Effector memory CD4-positive, alpha-beta T cell (primary cell): Measurements from ENCODE around the gene SSBP3.
"Not testable (repeated sequence)": the region's sequence is repeated elsewhere in the genome, so short reads cannot be mapped to it uniquely, and the experiment has no call there.

Experiments used
- DNase-seq, 3 donors: peaks; one replicate each; pipeline ENCODE4 v3.0.0-alpha.2; 2020
- H3K27ac ChIP-seq: 2 replicates; pipeline ENCODE4 v1.7.0; 2013; ENCODE audit warnings: mild to moderate bottlenecking, low read length, moderate library complexity; ENCODE audit not compliant: insufficient read depth, poor library complexity, severe bottlenecking
- H3K27me3 ChIP-seq: replicated peaks from 2 replicates; pipeline ENCODE4 v1.7.0; 2013; ENCODE audit warnings: mild to moderate bottlenecking, low read length; ENCODE audit not compliant: insufficient read depth, control insufficient read depth, poor library complexity, severe bottlenecking
- H3K36me3 ChIP-seq: 2 replicates; pipeline ENCODE4 v1.7.0; 2013; ENCODE audit warnings: mild to moderate bottlenecking, low read length, moderate library complexity; ENCODE audit not compliant: control insufficient read depth, insufficient read depth
- H3K4me1 ChIP-seq: 2 replicates; pipeline ENCODE4 v1.7.0; 2013; ENCODE audit warnings: low read length, mild to moderate bottlenecking; ENCODE audit not compliant: control insufficient read depth, insufficient read depth, poor library complexity, severe bottlenecking
- H3K4me3 ChIP-seq: 2 replicates; pipeline ENCODE4 v1.7.0; 2013; ENCODE audit warnings: low read length, low read depth, mild to moderate bottlenecking; ENCODE audit not compliant: insufficient read depth, poor library complexity, severe bottlenecking
- H3K9me3 ChIP-seq: 2 replicates; pipeline ENCODE4 v1.7.0; 2013; ENCODE audit warnings: mild to moderate bottlenecking, low read length, moderate library complexity; ENCODE audit not compliant: control insufficient read depth

SSBP3 gene

GRCh38 chr1:54429838-54430237 is 23.6 kb upstream of the SSBP3 start:
- Histone ChIP-seq H3K27me3 (no peaks in the 10 kb centered on the region), H3K4me1 (no peaks in the 10 kb centered on the region), H3K9me3 (no peaks in the 10 kb centered on the region), H3K27ac (no peak overlapping the region), H3K4me3 (no peak overlapping the region), H3K36me3 (no peaks in the 10 kb centered on the region)
- no peak for DNase-seq

DNA sequence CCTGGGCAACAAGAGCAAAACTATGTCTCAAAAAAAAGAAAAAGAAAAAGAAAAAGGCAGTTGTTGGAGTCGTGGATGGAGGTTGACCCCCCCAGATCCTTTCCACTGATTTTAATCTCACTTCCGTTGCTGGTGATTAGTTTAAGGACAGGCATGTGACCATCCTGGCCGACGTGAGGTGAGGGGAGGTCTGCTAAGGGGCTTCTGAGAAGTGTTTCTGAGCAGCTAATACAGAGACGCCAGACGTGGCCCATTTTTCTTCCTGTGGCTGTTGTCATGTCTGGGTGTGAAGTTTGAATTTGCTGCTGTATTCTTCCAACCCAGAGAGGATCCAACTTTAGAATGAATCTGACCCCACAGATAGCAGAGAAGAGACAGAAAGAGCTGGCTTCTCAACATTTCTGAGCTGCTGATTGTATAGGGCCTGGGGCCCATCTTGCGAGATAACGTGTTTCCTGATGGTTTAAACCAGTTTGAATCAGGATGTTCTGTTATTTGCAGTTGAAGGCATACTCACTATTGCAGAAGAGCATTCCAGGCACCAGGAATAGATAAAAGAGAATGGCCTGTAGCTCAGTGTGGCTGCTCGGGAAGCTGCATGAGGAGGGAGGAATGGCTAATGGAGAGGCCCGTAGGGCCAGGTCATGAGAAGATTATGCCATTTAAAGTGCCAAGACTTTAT is 22.8 kb upstream of the SSBP3 start:
- Histone ChIP-seq H3K9me3 (no peaks in the 10 kb centered on the region), H3K36me3 (no peaks in the 10 kb centered on the region), H3K27ac (no peak overlapping the region), H3K4me1 (no peaks in the 10 kb centered on the region), H3K4me3 (no peak overlapping the region), H3K27me3 (no peaks in the 10 kb centered on the region)
- DNase-seq = no peak

DNA sequence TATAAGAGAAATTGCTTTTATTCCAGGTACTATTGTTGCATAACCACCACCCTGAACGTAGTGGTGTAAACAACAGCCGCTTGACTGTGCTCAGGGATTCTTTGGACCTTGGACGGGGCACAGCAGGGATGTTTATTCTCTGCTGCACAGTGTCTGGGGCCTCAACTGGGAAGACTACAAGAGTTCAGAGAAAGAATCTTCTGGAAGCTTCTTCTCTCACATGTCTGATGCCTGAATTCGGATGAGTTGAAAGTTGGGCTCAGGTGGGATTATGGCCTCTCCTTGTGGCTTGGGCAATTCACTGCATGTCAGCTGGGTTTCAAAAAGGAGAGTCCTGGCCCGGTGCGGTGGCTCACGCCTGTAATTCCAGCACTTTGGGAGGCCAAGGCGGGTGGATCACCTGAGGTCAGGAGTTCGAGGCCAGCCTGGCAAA is 19.0 kb upstream of the SSBP3 start:
- no peak for DNase-seq
- Histone ChIP-seq H3K27me3 (no peaks in the 10 kb centered on the region), H3K36me3 (no peaks in the 10 kb centered on the region), H3K4me1 (no peaks in the 10 kb centered on the region), H3K9me3 (no peaks in the 10 kb centered on the region), H3K4me3 (no peak overlapping the region), H3K27ac (no peak overlapping the region)

- Histone ChIP-seq H3K4me3 (no peak overlapping the region), H3K27ac (no peak overlapping the region), H3K4me1 (no peaks in the 10 kb centered on the region), H3K36me3 (no peaks in the 10 kb centered on the region), H3K27me3 (no peaks in the 10 kb centered on the region), H3K9me3 (no peaks in the 10 kb centered on the region)
- no peak for DNase-seq
Measured at GRCh38 chr1:54424398-54424797, 18.2 kb upstream of the SSBP3 start.

DNA sequence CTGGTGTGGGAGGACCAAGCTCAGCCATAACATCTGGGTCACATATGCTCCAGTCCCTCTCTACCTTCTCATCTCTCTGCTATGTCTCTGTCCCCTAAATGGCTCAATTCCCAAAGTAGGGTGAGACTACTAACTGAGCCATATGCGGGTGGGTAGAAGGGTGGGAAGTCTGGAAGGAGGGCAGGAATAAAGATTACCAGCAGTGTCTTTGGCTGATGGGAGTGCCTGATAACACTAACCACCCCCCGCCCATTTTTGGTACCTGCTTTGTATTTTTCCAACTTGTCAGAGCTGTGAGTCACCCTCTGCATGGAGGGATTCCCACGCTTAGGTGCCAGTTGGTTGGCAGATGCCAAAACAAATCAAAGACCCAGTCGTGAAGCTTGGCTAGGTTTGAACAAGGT is 14.9 kb upstream of the SSBP3 start:
- Histone ChIP-seq H3K9me3 (no peaks in the 10 kb centered on the region), H3K27ac (no peak overlapping the region), H3K4me1 (no peaks in the 10 kb centered on the region), H3K27me3 (no peaks in the 10 kb centered on the region), H3K4me3 (no peak overlapping the region), H3K36me3 (no peaks in the 10 kb centered on the region)
- DNase-seq = no peak

GRCh38 chr1:54418598-54418997 is 12.4 kb upstream of the SSBP3 start:
- H3K27me3 ChIP-seq, DNase-seq, H3K4me1 ChIP-seq, H3K27ac ChIP-seq, H3K9me3 ChIP-seq, H3K4me3 ChIP-seq, H3K36me3 ChIP-seq: not testable (repeated sequence)

GRCh38 chr1:54417123-54417522 is 10.9 kb upstream of the SSBP3 start:
- no peaks in the 10 kb centered on the region for H3K9me3 ChIP-seq
- H3K36me3 ChIP-seq = no peaks in the 10 kb centered on the region
- DNase-seq = no peak
- H3K27ac ChIP-seq = no peak overlapping the region
- peaks cover 5% of the 10 kb centered on the region for H3K4me1 ChIP-seq
- H3K4me3 ChIP-seq = no peak overlapping the region
- H3K27me3 ChIP-seq = no peaks in the 10 kb centered on the region

- Histone ChIP-seq H3K9me3 (no peaks in the 10 kb centered on the region), H3K27me3 (no peaks in the 10 kb centered on the region), H3K27ac (no peak overlapping the region), H3K36me3 (no peaks in the 10 kb centered on the region), H3K4me1 (peaks cover 5% of the 10 kb centered on the region), H3K4me3 (no peak overlapping the region)
- no peak for DNase-seq
Measured at GRCh38 chr1:54416435-54416834, 10.2 kb upstream of the SSBP3 start.

DNA sequence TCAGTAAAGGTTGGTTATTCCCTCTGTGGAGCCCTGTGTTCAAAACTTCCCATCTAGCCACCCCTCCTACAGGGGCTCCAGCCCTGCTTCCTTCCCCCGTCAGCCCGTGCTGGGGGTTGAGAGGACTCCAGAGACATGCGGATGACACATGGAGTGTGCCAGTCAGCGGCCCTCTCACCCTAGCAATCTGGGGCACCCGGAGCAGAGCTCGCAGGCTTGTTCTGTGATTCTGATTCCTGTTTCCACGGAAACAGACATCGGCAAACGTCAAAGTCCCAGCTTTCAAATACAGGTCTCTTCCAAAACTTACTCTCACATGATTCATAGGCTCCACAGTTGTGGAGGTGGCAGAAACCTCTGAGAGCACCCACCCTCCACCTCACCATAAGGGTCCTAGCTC is 9.8 kb upstream of the SSBP3 start:
- no peaks in the 10 kb centered on the region for H3K9me3 ChIP-seq

GRCh38 chr1:54415533-54415932 is 9.3 kb upstream of the SSBP3 start:
- DNase-seq = no peak
- Histone ChIP-seq H3K27ac (no peak overlapping the region), H3K4me3 (no peak overlapping the region), H3K27me3 (no peaks in the 10 kb centered on the region), H3K4me1 (peaks cover 5% of the 10 kb centered on the region), H3K36me3 (no peaks in the 10 kb centered on the region), H3K9me3 (no peaks in the 10 kb centered on the region)

More for the DNA sequence above, 9.8 kb upstream of the SSBP3 start:
- Histone ChIP-seq H3K4me1 (peaks cover 5% of the 10 kb centered on the region), H3K27ac (no peak overlapping the region), H3K36me3 (no peaks in the 10 kb centered on the region), H3K27me3 (no peaks in the 10 kb centered on the region), H3K4me3 (no peak overlapping the region)
- DNase-seq = no peak
